Middle frontal gyrus (tissue), 1 donor: ENCODE measurements around the gene CNOT4.
A peak's percentile ranks its signal among the peaks of the same experiment; 100 is the strongest.
"Not testable (repeated sequence)": the region's sequence is repeated elsewhere in the genome, so short reads cannot be mapped to it uniquely, and the experiment has no call there.

Experiments
- DNase-seq: peaks from one replicate; pipeline ENCODE4 v3.0.0-alpha.2; 2015; ENCODE audit warnings: low spot score; ENCODE audit errors: extremely low spot score

The CNOT4 gene

DNA sequence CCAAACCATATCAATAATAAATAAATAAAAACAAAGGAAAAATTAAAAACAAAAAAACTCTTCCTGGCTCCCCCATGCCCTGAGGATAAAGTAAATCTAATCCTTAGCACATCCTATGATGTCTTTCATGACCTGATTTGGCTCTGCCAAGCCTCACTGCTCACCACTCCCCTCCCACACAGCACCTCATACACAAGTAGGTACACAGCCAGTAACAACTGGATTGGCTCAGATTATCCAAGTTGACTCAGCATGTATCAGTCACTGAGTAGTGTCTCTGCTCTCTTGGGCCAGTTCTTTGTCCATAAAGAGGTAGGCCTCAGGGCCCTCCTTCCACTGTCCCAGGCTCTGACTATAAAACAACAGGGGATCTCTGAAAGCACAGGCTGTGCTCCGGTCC lies 176.7 kb downstream of the CNOT4 start:
- no peak for DNase-seq

DNA sequence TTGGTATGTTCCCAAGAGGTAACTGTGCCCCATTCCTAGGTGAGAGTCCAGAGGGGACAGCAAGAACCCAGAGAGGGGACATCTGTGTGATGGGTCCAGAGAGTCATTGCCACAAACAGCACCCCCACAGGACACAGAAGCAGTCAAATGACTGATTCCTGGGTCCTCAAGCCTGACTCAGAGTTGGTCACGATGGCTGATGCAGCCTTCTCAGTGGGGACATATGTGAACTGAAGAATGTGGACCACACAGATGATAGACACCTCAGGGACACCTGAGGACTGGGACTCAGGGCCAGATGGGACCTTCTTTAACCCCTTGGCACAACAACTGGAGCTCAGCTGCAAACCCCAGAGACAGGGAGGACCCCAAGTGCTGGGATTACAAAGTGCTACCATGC lies 179.8 kb downstream of the CNOT4 start:
- no peak for DNase-seq

DNA sequence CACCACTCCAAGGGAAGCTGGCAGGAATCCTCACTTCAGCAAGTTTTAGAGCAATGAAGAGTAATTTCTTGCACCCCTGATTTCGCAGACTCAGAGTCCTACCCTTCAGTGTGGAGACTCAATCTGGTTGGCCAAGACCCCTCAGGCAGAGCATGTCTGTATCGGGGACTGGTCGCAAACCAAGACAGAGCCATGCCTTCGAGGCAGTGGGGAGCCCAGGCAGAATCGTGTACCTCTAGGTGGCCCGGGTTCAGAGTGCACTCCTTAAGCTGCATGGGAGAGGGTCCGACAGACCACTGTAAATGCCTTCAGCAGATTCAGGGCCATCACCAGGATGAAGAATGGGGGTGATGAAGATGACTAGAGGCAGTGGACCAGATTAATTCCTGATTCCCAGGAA lies 181.4 kb downstream of the CNOT4 start:
- DNase-seq, result no peak

DNA sequence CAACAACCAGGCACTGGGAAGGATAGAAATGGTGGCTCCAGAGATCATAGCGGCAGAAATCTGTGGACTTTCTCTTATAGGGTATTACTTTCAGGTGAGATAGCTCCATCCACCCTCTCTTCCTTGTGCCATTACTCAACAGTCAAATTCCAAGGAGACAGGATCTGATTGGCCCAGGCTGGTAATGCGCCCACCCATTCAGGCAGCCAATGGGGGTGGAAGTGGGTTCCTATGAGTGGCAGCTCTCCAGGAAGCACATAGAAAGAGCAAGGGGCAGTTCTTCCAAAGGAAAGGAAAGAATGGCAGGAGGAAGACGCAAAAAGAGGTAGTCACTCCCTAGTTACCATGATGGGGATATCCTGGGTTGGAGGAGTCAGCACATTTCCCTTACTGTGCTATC lies 181.8 kb downstream of the CNOT4 start:
- no peak for DNase-seq

DNA sequence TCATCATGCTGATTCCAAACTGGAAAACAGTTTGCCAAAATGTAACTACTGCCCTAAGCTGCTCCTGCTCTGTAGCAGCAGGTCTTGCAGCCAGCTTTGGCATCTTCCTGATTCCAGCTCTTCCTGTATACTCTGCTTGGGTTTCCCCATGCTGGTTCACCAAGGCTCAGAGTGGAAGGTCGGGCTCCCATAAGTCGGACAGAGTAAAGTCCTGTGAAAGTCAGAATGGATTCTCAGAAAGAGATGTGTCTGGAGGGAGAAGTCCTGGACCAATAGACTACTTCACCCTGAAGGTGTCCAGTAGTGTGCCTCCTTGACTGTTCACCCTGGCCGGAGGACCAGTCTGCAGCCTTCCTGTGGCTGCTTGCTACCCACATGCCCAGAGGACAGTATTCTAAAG lies 182.4 kb downstream of the CNOT4 start:
- DNase-seq, result no peak

DNA sequence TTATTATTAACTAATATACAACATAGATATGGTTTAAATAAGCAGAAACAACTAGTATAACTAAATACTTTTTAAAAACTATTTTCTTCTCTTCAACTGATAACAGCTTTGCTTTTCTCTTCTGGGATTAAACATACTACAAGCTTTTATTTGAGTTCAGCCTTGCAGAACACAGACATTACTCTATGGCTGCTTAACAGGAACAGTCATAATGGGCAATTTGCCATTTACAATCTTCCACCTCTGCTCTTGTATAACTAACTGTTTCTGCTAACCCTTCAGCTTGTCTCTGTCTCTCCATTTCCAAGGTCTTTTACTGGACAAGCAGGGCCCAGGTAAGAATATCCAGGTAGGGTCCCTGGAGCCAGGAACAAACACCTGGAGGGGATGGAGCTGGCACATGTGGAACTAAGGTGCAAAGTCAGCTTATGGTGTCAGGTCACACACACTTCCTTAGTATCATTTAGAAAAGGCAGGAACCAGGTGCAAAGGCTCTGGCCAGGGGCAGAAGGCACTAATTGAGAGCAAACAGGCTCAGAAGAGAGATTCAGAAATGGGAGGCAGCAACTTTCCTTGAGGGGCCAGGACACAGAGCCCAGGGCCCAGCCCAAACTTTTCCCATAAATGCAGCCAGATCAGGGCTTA lies 183.1 kb downstream of the CNOT4 start:
- no peak for DNase-seq

DNA sequence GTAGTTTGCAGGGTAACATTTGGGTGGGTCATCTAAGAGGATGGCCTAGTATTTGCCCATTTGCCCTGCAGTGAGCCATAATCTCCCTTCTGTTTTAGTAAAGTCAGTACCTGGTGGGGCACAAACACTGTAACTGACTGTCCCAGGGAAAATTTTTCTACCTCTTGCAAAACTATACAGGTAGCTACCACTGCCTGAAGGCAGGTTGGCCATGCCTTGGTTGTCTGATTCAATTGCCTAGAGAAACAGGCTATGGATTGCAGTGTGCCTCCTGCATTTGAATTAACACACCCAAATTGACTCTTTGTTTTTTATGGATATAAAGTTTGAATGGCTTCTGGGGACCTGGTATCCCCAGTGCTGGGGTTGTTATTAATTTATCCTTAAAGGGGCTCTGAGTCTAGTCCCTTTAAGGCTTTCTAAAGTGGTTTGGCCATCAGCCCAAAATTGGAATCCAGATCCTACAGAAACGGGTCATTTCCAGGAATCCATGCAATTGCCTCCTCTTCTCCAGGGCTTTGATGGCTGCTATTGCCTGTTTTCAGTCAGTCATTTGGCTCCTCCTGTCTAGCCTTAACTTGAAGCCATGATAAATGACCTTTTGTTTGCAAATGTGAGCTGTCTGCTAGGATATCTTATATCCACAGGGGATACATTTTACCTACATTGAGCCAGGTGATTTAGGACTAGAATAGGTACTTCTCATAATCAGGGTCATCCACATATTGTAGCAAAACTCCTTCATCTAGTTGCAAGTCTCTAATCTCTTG lies 187.1 kb downstream of the CNOT4 start:
- no peak for DNase-seq

DNA sequence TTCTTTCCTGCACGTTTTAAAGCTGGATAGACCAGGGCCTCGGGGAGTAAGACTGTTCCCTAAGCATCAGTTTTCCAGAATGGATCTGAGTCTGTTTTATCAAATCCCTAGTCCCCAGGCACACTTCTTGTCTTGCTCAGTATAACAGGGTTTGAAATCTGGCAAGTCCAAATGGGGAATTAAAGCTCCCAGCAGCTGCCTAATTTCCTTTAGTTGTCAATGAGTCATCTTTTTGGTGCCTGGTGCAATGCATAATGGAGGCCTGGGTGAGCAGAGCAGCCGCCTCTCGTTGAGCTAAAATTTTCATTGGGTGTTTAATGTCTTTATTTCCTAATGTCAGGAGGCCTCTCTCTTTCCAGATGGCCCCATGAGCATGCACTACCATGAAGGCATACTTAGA lies 188.3 kb downstream of the CNOT4 start:
- no peak for DNase-seq

DNA sequence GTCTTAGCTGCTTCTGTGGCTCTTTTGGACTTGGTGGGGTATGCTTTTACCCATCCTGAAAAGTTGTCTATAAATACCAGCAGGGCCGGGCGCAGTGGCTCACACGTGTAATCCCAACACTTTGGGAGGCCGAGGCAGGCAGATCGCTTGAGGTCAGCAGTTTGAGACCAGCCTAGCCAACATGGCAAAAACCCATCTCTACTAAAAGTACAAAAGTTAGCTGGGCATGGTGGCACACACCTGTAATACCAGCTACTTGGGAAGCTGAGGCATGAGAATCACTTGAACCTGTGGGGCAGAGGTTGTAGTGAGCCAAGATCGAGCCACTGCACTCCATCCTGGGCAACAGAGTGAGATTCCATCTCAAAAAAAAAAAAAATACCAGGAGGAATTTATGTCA lies 188.9 kb downstream of the CNOT4 start:
- not testable (repeated sequence) for DNase-seq

DNA sequence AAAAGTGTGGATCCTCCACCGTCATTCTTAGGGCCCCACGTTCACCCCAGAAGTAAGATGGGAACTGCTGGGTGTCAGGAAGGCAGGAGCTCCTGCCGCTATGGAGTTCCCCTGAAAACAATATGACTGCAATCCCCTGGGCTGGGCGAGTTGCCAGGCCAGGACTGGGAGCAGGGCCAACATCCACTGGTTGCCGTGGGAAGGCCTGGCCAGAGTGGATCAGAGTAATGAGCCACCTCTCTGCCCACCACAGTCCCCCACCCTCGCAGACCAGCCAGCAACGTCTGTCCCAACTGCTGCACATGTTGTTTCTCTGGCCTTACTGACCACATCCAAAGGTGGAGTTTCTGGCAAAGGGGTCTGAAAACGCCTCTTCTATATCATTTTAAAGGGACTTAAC lies 189.6 kb downstream of the CNOT4 start:
- no peak for DNase-seq

DNA sequence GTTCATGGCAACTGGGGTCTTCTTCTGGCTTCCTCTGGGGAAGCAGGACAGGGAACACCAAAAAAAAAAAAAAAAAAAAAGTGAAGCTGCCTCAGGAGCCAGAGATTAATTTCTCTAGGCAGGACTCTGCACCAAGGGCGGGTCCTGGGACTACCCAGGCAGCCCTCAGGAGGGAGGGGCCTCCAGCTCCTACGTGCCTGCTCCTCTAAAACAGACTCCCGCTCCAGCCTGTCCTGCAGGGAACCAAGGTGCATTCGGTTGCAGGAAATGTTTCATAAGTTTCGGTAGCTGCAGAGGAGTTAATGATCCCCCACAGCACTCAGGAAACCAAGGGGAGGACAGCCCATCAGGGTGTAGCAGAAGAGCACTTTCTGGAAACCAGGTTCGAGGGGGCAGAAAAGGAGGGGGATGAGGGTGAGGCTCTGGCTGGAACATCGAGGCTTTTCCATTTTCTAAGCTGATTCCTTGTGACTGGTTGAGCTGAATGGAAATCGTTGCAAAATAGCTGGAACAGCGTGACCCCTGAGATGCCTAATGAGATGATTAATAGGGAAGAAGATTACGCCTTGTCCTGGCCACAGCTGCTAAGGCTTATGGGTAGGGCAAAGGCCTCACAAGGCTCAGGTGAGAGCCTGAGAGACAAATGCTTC lies 192.1 kb downstream of the CNOT4 start:
- no peak for DNase-seq

DNA sequence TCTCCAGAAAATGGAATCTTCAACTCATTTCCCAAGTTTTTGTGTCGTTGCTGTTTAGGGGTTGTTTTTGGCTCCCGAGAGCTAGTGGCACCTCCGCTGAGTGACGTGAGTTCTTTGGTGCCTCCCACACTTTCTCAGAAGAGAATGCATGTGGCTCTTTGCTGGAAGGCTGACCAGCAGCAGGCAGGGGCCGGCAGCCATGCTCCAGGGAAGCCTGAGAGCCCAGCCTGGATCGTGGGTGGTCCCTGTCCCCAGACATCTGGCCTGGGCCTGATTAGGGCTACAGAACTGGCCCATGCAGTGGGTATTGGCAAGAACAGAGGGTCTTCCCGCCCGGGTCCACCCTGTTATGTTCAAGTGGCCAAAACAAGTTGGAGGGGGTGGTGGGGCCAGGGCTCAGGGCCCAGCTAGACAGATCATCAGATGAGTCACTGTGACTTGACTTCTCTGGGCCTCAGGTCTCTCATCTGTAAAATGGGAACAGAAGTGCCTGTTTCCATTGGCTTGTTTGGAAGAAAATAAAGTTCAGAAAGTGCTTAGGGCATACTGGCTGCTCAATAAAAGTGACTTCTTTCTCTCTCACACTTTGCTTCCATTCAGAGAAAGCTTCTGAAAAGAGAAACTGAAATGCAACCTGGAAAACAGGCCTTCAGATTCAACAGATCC lies 193.1 kb downstream of the CNOT4 start:
- peak; percentile 8 for DNase-seq

DNA sequence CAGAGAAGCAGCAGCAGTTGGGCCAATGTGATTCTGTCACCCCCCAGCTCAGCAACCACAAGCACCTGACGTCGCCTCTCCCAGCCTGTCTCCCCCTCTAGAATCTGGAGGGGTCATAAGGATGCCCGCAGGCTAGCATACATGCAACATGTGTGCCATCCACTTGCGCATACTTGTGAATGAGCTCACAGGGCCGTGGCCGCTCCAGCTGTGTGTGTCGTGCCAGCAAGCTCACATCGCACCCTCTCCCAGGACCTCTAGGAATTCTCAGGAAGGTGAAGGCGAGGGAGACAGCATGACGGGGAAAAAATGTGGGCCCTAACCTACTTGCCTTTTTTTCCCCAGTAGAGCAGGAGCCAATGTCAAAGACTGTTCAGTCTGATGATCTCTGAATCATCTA lies 195.9 kb downstream of the CNOT4 start:
- DNase-seq, result no peak
